CD14-positive monocyte (primary cell): ENCODE results near the gene PLD6. TPM values are rescaled to one million over a fixed set of nuclear protein-coding genes. Genes with fewer than 3 reads are reported as not detected.
A peak's percentile ranks its signal among the peaks of the same experiment; 100 is the strongest.

Experiments used
- DNase-seq, 3 donors: peaks; one replicate each; pipeline ENCODE4 v3.0.0-alpha.2; 2011 to 2022
- H2AFZ ChIP-seq: 2 replicates; pipeline ENCODE4 v1.6.0; 2012; ENCODE audit warnings: mild to moderate bottlenecking, low read depth, low read length, inconsistent platforms; ENCODE audit not compliant: insufficient read depth, poor library complexity, severe bottlenecking
- H3K27ac ChIP-seq, 2 donors: 1 replicate in 1 of 2; 2 replicates in 1 of 2; pipeline ENCODE4 v1.5.1; 2012 to 2013; ENCODE audit warnings: low read length in 2 of 2, control low read depth in 1 of 2, inconsistent platforms in 1 of 2, low read depth in 1 of 2, mild to moderate bottlenecking in 1 of 2
- H3K27me3 ChIP-seq, 2 donors: one replicate each; pipeline versions ENCODE4 v1.6.0 to v1.6.1; 2011 to 2013; ENCODE audit warnings: low read length in 2 of 2; ENCODE audit not compliant: control insufficient read depth in 2 of 2, insufficient read depth in 2 of 2
- H3K36me3 ChIP-seq, 2 donors: replicated peaks in 1 of 2; 1 replicate in 1 of 2; 2 replicates in 1 of 2; pipeline versions ENCODE4 v1.5.1 to v1.6.1; 2012 to 2013; ENCODE audit warnings: low read length in 2 of 2, control low read depth in 1 of 2, inconsistent platforms in 1 of 2, mild to moderate bottlenecking in 1 of 2; ENCODE audit not compliant: insufficient read depth in 2 of 2, control insufficient read depth in 1 of 2
- H3K4me1 ChIP-seq, 2 donors: 1 replicate in 1 of 2; 2 replicates in 1 of 2; pipeline versions ENCODE4 v1.5.1 to v1.6.1; 2012 to 2013; ENCODE audit warnings: low read length in 2 of 2, control low read depth in 1 of 2, inconsistent platforms in 1 of 2, mild to moderate bottlenecking in 1 of 2, moderate library complexity in 1 of 2; ENCODE audit not compliant: insufficient read depth in 2 of 2, control insufficient read depth in 1 of 2
- H3K4me2 ChIP-seq: replicated peaks from 2 replicates; pipeline ENCODE3; 2012; ENCODE audit warnings: low read length, moderate library complexity, mild to moderate bottlenecking; ENCODE audit not compliant: poor library complexity, severe bottlenecking; ENCODE audit errors: extremely low read depth
- H3K4me3 ChIP-seq, 3 experiments: fragments of 200-600 bp in 1 of 3; sonication (generic) in 1 of 3; replicated peaks in 1 of 3; 1 replicate in 2 of 3; 2 replicates in 1 of 3; pipeline ENCODE4 v1.5.1; 2011 to 2013; ENCODE audit warnings: low read length in 3 of 3, mild to moderate bottlenecking in 3 of 3, control low read depth in 2 of 3, low read depth in 2 of 3, inconsistent platforms in 1 of 3, moderate library complexity in 1 of 3
- H3K79me2 ChIP-seq: 2 replicates; pipeline ENCODE4 v1.6.0; 2012; ENCODE audit warnings: mild to moderate bottlenecking, control low read depth, inconsistent platforms, low read length, moderate library complexity; ENCODE audit not compliant: insufficient read depth
- H3K9ac ChIP-seq: 2 replicates; pipeline ENCODE4 v1.6.0; 2017; ENCODE audit warnings: low read length, mild to moderate bottlenecking; ENCODE audit not compliant: insufficient read depth, poor library complexity, severe bottlenecking
- H3K9me3 ChIP-seq, 2 donors: replicated peaks in 1 of 2; 1 replicate in 1 of 2; 2 replicates in 1 of 2; pipeline versions ENCODE4 v1.5.1 to v1.6.1; 2012 to 2013; ENCODE audit warnings: low read length in 2 of 2, control low read depth in 1 of 2; ENCODE audit not compliant: control insufficient read depth in 1 of 2, insufficient read depth in 1 of 2
- H4K20me1 ChIP-seq: 2 replicates; pipeline ENCODE4 v1.6.0; 2012; ENCODE audit warnings: mild to moderate bottlenecking, low read length, control low read depth, moderate library complexity; ENCODE audit not compliant: insufficient read depth
- H3K27ac Mint-ChIP-seq, 7 donors: one replicate each; pipeline ENCODE4 v1.8.0; 2020; ENCODE audit warnings: mild to moderate bottlenecking in 7 of 7, mixed read lengths in 7 of 7, moderate library complexity in 6 of 7, inconsistent platforms in 2 of 7
- H3K27me3 Mint-ChIP-seq, 3 donors: one replicate each; pipeline ENCODE4 v1.8.0; 2021 to 2022; ENCODE audit warnings: low read depth in 3 of 3, mild to moderate bottlenecking in 3 of 3, mixed read lengths in 3 of 3, moderate library complexity in 3 of 3, inconsistent platforms in 1 of 3
- H3K36me3 Mint-ChIP-seq, 2 donors: one replicate each; pipeline ENCODE4 v1.8.0; 2020; ENCODE audit warnings: mixed read lengths in 2 of 2, inconsistent platforms in 1 of 2, mild to moderate bottlenecking in 1 of 2
- H3K4me1 Mint-ChIP-seq: one replicate; pipeline ENCODE4 v1.8.0; 2020; ENCODE audit warnings: mild to moderate bottlenecking, mixed read lengths
- H3K4me3 Mint-ChIP-seq, 2 donors: one replicate each; pipeline ENCODE4 v1.8.0; 2020; ENCODE audit warnings: mild to moderate bottlenecking in 2 of 2, mixed read lengths in 2 of 2, moderate library complexity in 1 of 2
- H3K9me3 Mint-ChIP-seq, 7 donors: one replicate each; pipeline ENCODE4 v1.8.0; 2020 to 2022; ENCODE audit warnings: mixed read lengths in 7 of 7, mild to moderate bottlenecking in 6 of 7, moderate library complexity in 6 of 7, inconsistent platforms in 2 of 7
- WGBS: methylation state at CpG from one replicate; pipeline ENCODE4 v1.1.5; 2013; ENCODE audit warnings: missing lambda C conversion rate; ENCODE audit not compliant: insufficient coverage; 5-methylcytosine and 5-hydroxymethylcytosine counted together
- intact Hi-C, 2 donors: fragments of 100-400 bp; cut with micrococcal nuclease; formaldehyde crosslinking; loops; one replicate each; pipeline versions ENCODE4 v1.15.0 to v1.15.1; 2023
- polyA plus RNA-seq, 3 donors: library from polyadenylated mRNA; depleted of rRNA in 1 of 3; unstranded in 2 of 3; stranded (reverse) in 1 of 3; fragments of 300-500 nt in 2 of 3; fragments of >200 nt in 1 of 3; fragmentation: Illumina TruSeq in 2 of 3; gene quantifications; 1 replicate in 2 of 3; 2 replicates in 1 of 3; pipeline ENCODE4 v1.2.3, GENCODE V29; 2012 to 2021
- TF ChIP-seq, protein P1 (sequence below): fragments of 200-600 bp; IDR thresholded peaks from one replicate; pipeline ENCODE4 v1.8.0; 2022; ENCODE audit warnings: antibody characterized with exemption, mild to moderate bottlenecking

PLD6 gene
- polyA plus RNA-seq, 3 donors = 0.16 to 0.76 (median 0.50) TPM

- Histone ChIP-seq H3K27ac (no peak overlapping the region), H3K4me3 (no peak overlapping the region), H4K20me1 (no peaks in the 10 kb centered on the region), H3K4me1 (no peaks in the 10 kb centered on the region), H3K9ac (no peak overlapping the region), H3K4me2 (no peak overlapping the region), H2AFZ (no peak overlapping the region), H3K36me3 (peaks cover 69 to 90% of the 10 kb centered on the region in 2 donors), H3K27me3 (no peaks in the 10 kb centered on the region), H3K9me3 (no peaks in the 10 kb centered on the region), H3K79me2 (no peaks in the 10 kb centered on the region)
- no peaks in the 10 kb centered on the region for H3K4me1 Mint-ChIP-seq
- no peak overlapping the region for H3K4me3 Mint-ChIP-seq
- H3K27ac Mint-ChIP-seq = no peak overlapping the region
- no peak for DNase-seq
- peaks cover 66 to 95% of the 10 kb centered on the region in 2 donors for H3K36me3 Mint-ChIP-seq
- no peaks in the 10 kb centered on the region for H3K27me3 Mint-ChIP-seq
- TF ChIP-seq, protein P1, sequence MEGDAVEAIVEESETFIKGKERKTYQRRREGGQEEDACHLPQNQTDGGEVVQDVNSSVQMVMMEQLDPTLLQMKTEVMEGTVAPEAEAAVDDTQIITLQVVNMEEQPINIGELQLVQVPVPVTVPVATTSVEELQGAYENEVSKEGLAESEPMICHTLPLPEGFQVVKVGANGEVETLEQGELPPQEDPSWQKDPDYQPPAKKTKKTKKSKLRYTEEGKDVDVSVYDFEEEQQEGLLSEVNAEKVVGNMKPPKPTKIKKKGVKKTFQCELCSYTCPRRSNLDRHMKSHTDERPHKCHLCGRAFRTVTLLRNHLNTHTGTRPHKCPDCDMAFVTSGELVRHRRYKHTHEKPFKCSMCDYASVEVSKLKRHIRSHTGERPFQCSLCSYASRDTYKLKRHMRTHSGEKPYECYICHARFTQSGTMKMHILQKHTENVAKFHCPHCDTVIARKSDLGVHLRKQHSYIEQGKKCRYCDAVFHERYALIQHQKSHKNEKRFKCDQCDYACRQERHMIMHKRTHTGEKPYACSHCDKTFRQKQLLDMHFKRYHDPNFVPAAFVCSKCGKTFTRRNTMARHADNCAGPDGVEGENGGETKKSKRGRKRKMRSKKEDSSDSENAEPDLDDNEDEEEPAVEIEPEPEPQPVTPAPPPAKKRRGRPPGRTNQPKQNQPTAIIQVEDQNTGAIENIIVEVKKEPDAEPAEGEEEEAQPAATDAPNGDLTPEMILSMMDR = no peak
- intact Hi-C loops = no loop called here
- H3K9me3 Mint-ChIP-seq = no peaks in the 10 kb centered on the region
- no CpG with 5 or more reads among the region's 3 CpGs for WGBS
Measured at GRCh38 chr17:17254036-17254435, 47.9 kb upstream of the PLD6 start.

- Histone ChIP-seq H3K9ac (no peak overlapping the region), H3K4me1 (no peaks in the 10 kb centered on the region), H3K9me3 (no peaks in the 10 kb centered on the region), H3K4me2 (no peak overlapping the region), H3K27me3 (no peaks in the 10 kb centered on the region), H3K79me2 (no peaks in the 10 kb centered on the region), H3K4me3 (no peak overlapping the region), H2AFZ (no peak overlapping the region), H4K20me1 (no peaks in the 10 kb centered on the region), H3K27ac (peak overlapping the region in 1 of 2 donors; percentile 9), H3K36me3 (peaks cover 69 to 90% of the 10 kb centered on the region in 2 donors)
- Mint-ChIP-seq H3K4me1 (no peaks in the 10 kb centered on the region), H3K9me3 (no peaks in the 10 kb centered on the region), H3K4me3 (no peak overlapping the region), H3K27me3 (no peaks in the 10 kb centered on the region), H3K36me3 (peaks cover 66 to 95% of the 10 kb centered on the region in 2 donors), H3K27ac (peak overlapping the region in 2 of 7 donors; percentile 15 to 40)
- TF ChIP-seq, protein P1 = no peak
- no peak for DNase-seq
- WGBS = 100% methylated on average over 2 of the region's 3 CpGs
- intact Hi-C loops = no loop called here
Measured at GRCh38 chr17:17253406-17253805, 47.3 kb upstream of the PLD6 start.
